ENCODE data around the gene MATN1. TPM values are rescaled to one million over a fixed set of nuclear protein-coding genes. Genes with fewer than 3 reads are reported as not detected.

MATN1 gene
- total RNA-seq, 1 donor from 2014 or later, result not detected

DNA sequence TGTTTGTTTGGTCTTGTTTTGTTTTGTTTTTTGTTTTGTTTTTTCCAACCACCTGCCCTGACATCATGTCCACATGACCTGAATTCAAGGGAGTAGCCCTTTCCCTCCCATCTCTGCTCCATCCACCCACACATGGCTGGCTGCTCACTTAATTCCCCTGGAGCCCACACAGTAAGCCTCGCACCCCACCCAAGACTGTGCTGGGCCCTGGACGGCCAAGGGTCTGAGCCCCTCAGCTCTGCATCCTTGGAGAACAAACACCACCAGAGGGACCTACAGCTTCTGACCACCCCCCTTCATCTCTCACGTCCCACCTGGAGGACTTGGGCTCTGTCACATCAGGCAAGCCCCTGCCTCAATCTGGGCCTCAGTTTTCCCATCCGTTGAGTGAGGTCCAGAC lies 39.1 kb downstream of the MATN1 start:
- DNase-seq (ENCODE audit: low read depth), result no peak

- no peak for DNase-seq (ENCODE audit: low read depth)
Observed at GRCh38 chr1:30683699-30684098, 39.7 kb downstream of the MATN1 start.

GRCh38 chr1:30682396-30683275 lies 40.7 kb downstream of the MATN1 start:
- DNase-seq (ENCODE audit: low read depth), result no peak

- no peak for DNase-seq (ENCODE audit: low read depth)
Observed at GRCh38 chr1:30681782-30682181, 41.6 kb downstream of the MATN1 start.

DNA sequence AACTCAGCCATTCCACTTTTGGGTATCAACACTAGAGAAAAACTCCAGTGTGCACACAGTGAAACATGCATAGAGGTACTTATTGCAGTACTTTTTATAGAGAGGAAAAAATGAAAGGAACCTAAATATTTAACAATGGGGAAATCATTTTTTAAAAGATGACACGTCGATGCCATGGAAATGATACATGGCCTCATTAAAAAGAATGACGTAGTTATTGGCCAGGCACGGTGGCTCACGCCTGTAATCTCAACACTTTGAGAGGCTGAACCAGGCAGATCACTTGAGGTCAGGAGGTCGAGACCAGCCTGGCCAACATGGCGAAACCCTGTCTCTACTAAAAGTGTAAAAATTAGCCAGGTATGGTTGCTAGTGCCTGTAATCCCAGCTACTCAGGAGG lies 42.5 kb downstream of the MATN1 start:
- no peak for DNase-seq (ENCODE audit: low read depth)

GRCh38 chr1:30680429-30680828 lies 43.0 kb downstream of the MATN1 start:
- no peak for DNase-seq (ENCODE audit: low read depth)

DNA sequence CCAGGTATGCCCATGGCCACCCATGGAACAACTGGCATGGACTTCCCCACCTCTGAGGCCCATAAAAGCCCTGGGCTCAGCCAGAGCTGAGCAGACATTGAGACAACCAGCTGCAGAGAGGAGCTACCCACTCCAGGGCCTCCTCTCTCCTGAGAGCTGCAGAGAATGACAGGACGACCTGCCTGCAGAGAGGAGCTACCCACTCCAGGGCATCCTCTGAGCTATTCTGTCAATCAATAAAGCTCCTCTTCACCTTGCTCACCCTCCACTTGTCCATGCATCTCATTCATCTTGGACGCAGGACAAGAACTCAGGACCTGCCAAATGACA lies 43.4 kb downstream of the MATN1 start:
- no peak for DNase-seq (ENCODE audit: low read depth)

- DNase-seq (ENCODE audit: low read depth), result no peak
Observed at GRCh38 chr1:30679201-30679975, 44.0 kb downstream of the MATN1 start.

DNA sequence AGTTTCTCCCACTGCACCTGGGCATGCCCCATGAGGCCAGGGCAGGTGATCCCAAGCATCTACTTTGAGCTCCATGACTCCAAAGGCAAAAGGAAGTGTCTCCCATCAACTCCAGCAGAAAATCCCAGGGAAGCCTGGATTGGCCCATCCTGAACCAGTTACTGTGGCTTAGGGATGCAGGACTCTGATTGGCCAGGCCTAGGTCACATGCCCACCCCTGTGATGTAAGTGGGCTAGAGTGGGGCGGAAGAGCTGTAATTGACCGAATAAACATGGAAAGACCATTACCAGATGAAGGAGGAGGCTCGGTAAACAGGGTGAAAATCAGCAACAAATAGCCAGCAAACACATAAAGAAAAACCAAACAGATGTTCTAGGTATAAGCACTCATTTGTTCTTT lies 45.2 kb downstream of the MATN1 start:
- DNase-seq (ENCODE audit: low read depth), result no peak

GRCh38 chr1:30677471-30677870 lies 45.9 kb downstream of the MATN1 start:
- no peak for DNase-seq (ENCODE audit: low read depth)

DNA sequence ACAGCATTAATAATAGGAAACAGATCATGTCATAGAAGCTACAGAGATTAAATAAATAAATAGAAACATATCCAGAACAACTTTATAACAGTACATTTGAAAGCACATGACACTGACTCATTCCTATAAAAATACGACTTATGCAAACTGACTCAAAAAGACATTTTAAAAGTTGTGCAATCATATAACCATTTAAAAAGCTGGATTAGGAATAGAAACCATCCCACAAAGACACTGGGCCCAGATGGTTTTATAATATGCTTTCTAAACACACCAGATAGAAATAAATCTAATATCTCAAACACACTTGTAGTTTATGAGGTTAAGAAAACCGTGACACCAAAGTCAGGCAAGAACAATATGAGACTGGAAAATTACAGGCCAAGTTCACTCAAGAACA lies 47.6 kb downstream of the MATN1 start:
- peak; percentile 40 for DNase-seq (ENCODE audit: low read depth)

DNA sequence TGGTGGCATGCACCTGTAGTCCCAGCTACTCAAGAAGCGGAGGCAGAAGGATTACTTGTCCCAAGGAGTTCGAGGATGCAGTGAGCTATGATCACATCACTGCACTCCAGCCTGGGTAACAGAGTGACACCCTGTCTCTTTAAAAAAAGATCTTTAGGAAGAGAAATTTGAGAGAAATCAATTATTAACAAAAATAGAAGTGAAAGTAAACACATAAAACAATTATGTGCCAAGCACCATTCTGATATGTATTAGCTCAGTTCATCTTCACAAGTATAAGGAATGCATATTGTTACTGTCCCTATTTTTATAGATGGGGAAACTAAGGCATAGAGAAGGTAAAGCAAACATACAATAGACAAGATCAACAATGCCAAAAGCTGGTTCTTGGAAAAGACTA lies 48.1 kb downstream of the MATN1 start:
- no peak for DNase-seq (ENCODE audit: low read depth)

DNA sequence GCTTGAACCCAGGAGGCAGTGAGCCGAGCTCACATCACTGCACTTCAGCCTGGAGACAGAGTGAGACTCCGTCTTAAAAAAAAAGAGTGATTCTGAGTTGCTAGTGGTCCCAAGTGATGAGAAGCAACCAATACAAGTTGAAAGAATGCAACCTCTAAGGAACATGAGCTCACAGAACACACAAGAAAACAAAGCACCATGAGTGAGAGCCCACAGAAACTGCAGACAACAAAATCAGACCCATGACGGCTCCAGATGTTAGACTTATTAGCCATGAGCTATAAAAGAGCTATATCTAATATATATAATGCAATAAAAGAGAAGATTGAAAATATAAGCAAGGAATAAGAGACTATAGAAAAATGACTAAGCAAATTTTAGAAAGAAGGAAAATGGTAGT lies 50.0 kb downstream of the MATN1 start:
- DNase-seq (ENCODE audit: low read depth), result no peak

DNA sequence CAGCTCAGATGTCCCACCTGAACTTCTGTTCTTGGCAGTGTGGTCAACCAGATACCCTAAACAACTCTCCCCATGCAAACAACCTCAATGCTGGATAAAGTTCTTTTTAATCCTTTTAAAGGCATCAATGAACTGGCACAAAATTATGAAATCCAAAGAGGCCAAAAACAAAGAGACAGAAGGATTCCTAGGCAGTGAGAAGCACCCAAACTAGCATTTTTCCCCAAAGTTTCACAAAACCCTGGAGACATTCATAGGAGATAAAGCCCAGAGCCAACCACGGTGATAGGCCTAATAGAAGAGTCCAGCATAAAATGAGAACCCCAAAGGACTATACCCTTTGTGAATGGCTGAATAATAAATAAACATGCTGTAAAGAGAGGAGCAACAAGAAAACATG lies 50.7 kb downstream of the MATN1 start:
- DNase-seq (ENCODE audit: low read depth), result no peak

- no peak for DNase-seq (ENCODE audit: low read depth)
Observed at GRCh38 chr1:30670240-30671060, 52.9 kb downstream of the MATN1 start.

DNA sequence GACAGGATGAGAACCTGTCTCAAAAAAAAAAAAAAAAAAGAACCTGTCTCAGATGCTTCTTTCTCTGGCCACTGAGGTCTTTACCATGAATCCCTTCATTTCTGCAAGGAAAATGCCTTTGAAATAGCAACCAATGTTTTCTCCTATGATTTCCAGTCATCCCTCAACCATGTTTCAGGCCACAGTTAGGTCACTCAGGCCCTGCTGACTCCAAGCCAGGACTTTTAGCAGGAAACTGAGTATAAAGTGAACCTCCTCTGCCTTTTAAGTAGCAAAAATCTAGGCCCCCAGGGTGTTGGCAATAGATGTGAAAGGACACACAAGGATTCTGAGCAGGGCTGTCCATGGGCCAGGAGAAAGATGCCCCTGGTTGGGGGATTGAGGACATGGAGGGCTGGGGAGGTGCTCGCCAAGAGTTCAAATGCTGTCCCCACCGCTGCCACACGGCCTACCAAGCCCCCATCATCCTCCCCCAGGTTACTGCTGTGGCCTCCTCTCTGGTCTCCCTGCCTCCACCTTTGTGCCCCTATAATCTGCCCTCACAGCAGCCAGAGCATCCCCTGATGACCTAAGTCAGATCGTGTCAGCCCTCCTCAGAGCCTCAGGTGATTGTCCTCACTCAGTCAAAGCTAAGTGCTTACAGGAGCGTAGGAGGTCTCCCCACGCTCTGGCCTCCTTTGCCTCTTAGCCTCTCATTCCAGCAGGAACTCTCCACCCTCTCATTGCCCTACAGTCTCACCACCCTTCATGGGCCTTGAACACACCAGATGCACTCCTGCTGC lies 54.6 kb downstream of the MATN1 start:
- no peak for DNase-seq (ENCODE audit: low read depth)

DNA sequence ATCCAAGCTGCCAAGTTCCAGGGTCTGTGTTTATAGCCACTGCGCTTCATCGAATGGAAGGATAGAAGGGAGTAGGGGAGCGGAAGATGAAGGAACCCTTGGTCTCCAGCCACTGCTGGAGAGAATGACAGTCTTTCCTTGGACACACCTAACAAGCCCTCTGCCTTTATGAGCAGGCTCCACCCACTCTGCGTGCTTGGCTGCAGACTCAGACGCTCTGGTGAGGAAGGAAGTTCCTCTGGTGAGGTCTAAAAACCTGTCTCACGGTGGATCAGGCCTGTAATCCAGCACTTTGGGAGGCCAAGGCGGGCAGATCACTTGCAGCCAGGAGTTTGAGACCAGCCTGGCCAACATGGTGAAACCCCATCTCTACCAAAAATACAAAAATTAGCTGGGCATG lies 55.4 kb downstream of the MATN1 start:
- DNase-seq (ENCODE audit: low read depth), result no peak

GRCh38 chr1:30666756-30667273 lies 56.6 kb downstream of the MATN1 start:
- DNase-seq (ENCODE audit: low read depth), result no peak

DNA sequence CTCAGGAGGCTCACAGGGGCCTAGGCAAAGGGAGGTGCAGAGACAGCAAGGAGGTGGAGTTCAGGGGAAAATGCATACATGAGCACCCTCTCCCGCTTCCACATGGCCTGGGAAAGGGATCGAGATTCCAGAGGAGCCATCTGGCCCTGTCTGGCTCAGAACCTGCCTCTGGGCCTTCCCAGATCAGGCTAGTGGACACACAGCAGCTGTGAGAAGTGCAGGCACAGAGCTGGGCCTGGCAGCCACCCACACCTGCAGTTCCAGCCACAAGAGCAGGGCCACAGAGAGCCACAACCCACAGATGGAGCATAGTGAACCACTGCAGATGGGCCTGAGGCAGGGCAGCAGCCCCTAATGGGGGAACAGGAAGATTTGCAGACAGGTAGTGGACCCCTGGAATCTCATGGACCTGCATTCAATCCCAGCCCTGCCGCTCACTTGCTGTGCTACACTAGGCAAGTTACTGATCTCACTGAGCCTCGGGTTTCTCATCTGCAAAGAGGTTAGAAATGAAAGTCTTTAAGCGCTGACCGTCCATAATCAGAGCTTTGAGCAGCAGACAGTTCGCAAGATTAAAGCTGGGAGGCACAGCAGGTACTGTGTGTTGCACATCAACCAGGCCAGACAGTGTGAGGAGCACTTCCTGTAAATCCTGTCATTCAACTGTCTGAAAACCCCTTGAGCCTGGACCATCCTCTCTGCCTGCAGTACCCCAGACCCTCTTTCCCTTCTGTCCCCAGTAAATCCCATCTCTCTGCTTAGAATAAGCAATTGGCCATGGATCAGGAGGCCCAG lies 58.0 kb downstream of the MATN1 start:
- peak; percentile 30 for DNase-seq (ENCODE audit: low read depth)

All from myocyte (in vitro differentiated cells).